GM12878 (cell line): Measurements from ENCODE around the gene NLGN4X. TPM values are rescaled to one million over a fixed set of nuclear protein-coding genes. Genes with fewer than 3 reads are reported as not detected.

Experiments used
- BCLAF1 ChIP-seq: fragments of 450-650 bp; IDR thresholded peaks from 2 replicates; pipeline ENCODE4 v1.6.1; 2017; ENCODE audit warnings: antibody characterized with exemption, mild to moderate bottlenecking, moderate library complexity
- CUX1 ChIP-seq: IDR thresholded peaks from 2 replicates; pipeline ENCODE4 v1.6.1; 2012; ENCODE audit warnings: improper control_type of control experiment, low read depth, low read length; ENCODE audit not compliant: insufficient replicate concordance
- DPF2 ChIP-seq: fragments of 450-650 bp; IDR thresholded peaks from 2 replicates; pipeline ENCODE4 v1.6.1; 2017; ENCODE audit warnings: mild to moderate bottlenecking
- FOS ChIP-seq: IDR thresholded peaks from 3 replicates; pipeline ENCODE4 v1.6.1; 2011; ENCODE audit warnings: borderline replicate concordance; ENCODE audit not compliant: insufficient read length; ENCODE audit errors: extremely low read depth
- HDAC6 ChIP-seq: fragments of 200-600 bp; sonication (generic); IDR thresholded peaks from one replicate; pipeline ENCODE4 v1.8.0; 2017; ENCODE audit warnings: antibody characterized with exemption; ENCODE audit not compliant: unreplicated experiment
- MTA3 ChIP-seq: IDR thresholded peaks from 2 replicates; pipeline ENCODE4 v1.6.1; 2012; ENCODE audit warnings: low read length, inconsistent platforms, borderline replicate concordance
- MYC ChIP-seq: IDR thresholded peaks from 2 replicates; pipeline ENCODE4 v1.6.1; 2011; ENCODE audit warnings: mild to moderate bottlenecking, low read length, moderate library complexity, inconsistent platforms; ENCODE audit not compliant: insufficient read depth, insufficient replicate concordance, insufficient read length, severe bottlenecking
- SUZ12 ChIP-seq: fragments of 200-600 bp; sonication (generic); IDR thresholded peaks from one replicate; pipeline ENCODE4 v1.6.1; 2018; ENCODE audit warnings: antibody characterized with exemption, mild to moderate bottlenecking; ENCODE audit not compliant: unreplicated experiment
- ZBTB40 ChIP-seq: fragments of 450-650 bp; IDR thresholded peaks from 2 replicates; pipeline ENCODE4 v1.6.1; 2016; ENCODE audit warnings: mild to moderate bottlenecking, moderate library complexity, borderline replicate concordance
- polyA plus RNA-seq, 11 experiments: library from polyadenylated mRNA; depleted of rRNA in 4 of 11; unstranded in 6 of 11; stranded (reverse) in 5 of 11; fragments of >200 nt; fragmentation: Nextera tagmentation in 4 of 11; fragmentation: Illumina TruSeq in 1 of 11; extraction: Ambion mirVana in 4 of 11; extraction: Trizol in 1 of 11; gene quantifications; 1 replicate in 1 of 11; 2 replicates in 10 of 11; pipeline versions ENCODE4 v1.2.1 to v1.2.3, GENCODE V29; 2011 to 2016; ENCODE audit warnings: inconsistent platforms in 2 of 11, missing spikeins in 2 of 11, low read depth in 1 of 11
- total RNA-seq, 4 experiments: library from RNA; depleted of rRNA in 3 of 4; stranded (reverse); fragments of >200 nt in 3 of 4; fragmentation: Illumina TruSeq in 1 of 4; extraction: Trizol in 1 of 4; gene quantifications; 2 replicates each; pipeline versions ENCODE4 v1.2.1 to v1.2.3, GENCODE V29; 2013 to 2021

The NLGN4X gene
- total and polyA plus RNA-seq, 10 of the 15 experiments (the other 5 are each of a cell fraction or from before 2014, with no cell fraction given): 0.02 to 1.5 (median 0.09) TPM; not detected in 2

GRCh38 chrX:5928224-5928623 lies 300.4 kb downstream of the NLGN4X start (continued):
- TF ChIP-seq CUX1: no peak
- no peak for TF ChIP-seq ZBTB40
- TF ChIP-seq SUZ12: no peak
- no peak for TF ChIP-seq BCLAF1
- TF ChIP-seq HDAC6: no peak
- no peak for TF ChIP-seq MYC
- TF ChIP-seq DPF2: no peak
- no peak for TF ChIP-seq MTA3
- no peak for TF ChIP-seq FOS
- TF ChIP-seq, all 136 proteins: peak for 0
